Lower leg skin (tissue), 4 donors: ENCODE results near the gene RBMX2. TPM values are rescaled to one million over a fixed set of nuclear protein-coding genes. Genes with fewer than 3 reads are reported as not detected.

Experiments
- DNase-seq, 2 donors: peaks; one replicate each; pipeline ENCODE4 v3.0.0-alpha.2; 2019; ENCODE audit warnings: low spot score in 2 of 2
- H3K4me3 ChIP-seq: fragments of 200-600 bp; sonication (generic); 2 replicates; pipeline ENCODE4 v1.5.1; 2017; ENCODE audit warnings: mild to moderate bottlenecking, low read depth; ENCODE audit not compliant: poor library complexity, severe bottlenecking
- POLR2A ChIP-seq, 2 donors: fragments of 450-650 bp; IDR thresholded peaks; one replicate each; pipeline ENCODE4 v1.6.1; 2016 to 2017; ENCODE audit warnings: antibody characterized with exemption in 2 of 2, mild to moderate bottlenecking in 1 of 2, moderate library complexity in 1 of 2
- WGBS, 2 donors: methylation state at CpG; one replicate each; pipeline ENCODE4 v1.1.5; 2018; 5-methylcytosine and 5-hydroxymethylcytosine counted together
- intact Hi-C: fragments of 100-400 bp; cut with DNase I; formaldehyde crosslinking; loops from one replicate; pipeline ENCODE4 v1.15.0; 2023; ENCODE audit warnings: low total_unique reads
- total RNA-seq, 4 donors: library from RNA; depleted of rRNA; stranded (reverse); fragments of >200 nt; gene quantifications; one replicate each; pipeline ENCODE4 v1.1.0, GENCODE V29; 2016
- TF ChIP-seq, protein P1 (sequence below), 3 donors: fragments of 450-650 bp; IDR thresholded peaks; one replicate each; pipeline ENCODE4 v1.5.1; 2016; ENCODE audit warnings: antibody characterized with exemption in 3 of 3, mild to moderate bottlenecking in 3 of 3, moderate library complexity in 2 of 3

RBMX2 gene
- total RNA-seq, 4 donors from 2014 or later = 14.4 to 21.8 (median 20.1) TPM

DNA sequence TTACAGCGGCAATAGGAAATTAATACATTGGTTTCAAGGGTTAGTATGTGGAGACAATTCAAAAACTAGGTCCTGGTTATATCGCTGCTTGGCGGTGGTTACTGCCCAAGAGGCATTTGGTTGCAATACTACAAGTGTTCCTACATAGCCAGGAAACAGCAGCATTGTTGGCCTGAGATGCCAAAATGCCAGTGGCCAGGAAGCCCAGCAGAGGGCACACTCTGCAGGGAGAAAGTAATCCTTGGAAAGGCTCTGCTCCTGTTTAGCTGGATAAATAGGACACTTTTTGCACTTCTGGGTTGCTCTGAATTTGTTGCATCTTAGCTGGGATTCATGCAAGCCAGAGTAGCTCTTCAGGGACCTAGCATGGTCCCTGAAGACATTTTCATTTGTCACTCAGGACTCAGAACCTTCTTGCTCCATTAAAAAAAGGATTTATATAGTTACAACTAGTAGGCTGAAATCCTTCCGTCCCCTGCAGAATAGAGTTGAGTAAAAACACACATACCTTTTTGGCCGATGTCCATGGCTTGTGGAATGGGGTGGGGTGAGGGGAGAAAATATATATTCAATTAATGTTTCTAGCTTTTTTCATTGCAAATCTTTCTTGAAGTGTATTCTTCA, 8.2 kb upstream of the RBMX2 start:
- H3K4me3 ChIP-seq = no peak overlapping the region
- intact Hi-C loops = loop anchor here (10.0 kb wide), 1 partner anchor 521 kb away; no protein-coding TSS in a partner anchor
- no peak for TF ChIP-seq POLR2A (IDR thresholded peaks at IDR 0.05)
- TF ChIP-seq, protein P1, sequence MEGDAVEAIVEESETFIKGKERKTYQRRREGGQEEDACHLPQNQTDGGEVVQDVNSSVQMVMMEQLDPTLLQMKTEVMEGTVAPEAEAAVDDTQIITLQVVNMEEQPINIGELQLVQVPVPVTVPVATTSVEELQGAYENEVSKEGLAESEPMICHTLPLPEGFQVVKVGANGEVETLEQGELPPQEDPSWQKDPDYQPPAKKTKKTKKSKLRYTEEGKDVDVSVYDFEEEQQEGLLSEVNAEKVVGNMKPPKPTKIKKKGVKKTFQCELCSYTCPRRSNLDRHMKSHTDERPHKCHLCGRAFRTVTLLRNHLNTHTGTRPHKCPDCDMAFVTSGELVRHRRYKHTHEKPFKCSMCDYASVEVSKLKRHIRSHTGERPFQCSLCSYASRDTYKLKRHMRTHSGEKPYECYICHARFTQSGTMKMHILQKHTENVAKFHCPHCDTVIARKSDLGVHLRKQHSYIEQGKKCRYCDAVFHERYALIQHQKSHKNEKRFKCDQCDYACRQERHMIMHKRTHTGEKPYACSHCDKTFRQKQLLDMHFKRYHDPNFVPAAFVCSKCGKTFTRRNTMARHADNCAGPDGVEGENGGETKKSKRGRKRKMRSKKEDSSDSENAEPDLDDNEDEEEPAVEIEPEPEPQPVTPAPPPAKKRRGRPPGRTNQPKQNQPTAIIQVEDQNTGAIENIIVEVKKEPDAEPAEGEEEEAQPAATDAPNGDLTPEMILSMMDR (IDR thresholded peaks at IDR 0.05) = no peak
- 20 to 34% methylated on average over 5 of the region's 5 CpGs for WGBS, 2 donors
- DNase-seq = no peak

DNA sequence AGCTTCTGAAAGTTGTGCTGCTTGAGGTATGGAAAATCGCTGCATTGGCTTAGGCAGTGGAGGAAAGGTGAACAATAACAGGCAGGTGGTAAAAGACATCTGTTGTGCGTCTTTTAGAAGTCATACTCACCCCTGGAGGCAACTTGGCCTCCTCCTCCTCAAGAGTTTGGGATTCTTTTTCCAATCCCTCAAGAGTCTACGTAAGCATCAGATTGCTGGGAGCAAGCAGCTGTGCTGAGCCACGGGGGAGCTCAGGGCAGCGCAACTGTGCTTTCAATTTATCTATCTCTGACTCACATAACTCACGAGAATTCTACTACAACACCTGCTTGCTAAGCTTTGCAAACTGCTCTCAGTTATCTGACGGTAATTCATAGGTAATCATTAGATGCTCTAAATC, 6.4 kb upstream of the RBMX2 start:
- DNase-seq = no peak
- 44 to 45% methylated on average over 7 of the region's 7 CpGs for WGBS, 2 donors
- no peak overlapping the region for H3K4me3 ChIP-seq
- TF ChIP-seq POLR2A (IDR thresholded peaks at IDR 0.05) = no peak
- TF ChIP-seq, protein P1 (IDR thresholded peaks at IDR 0.05) = no peak
- intact Hi-C loops = loop anchor here (10.0 kb wide), 1 partner anchor 519 kb away; no protein-coding TSS in a partner anchor

DNA sequence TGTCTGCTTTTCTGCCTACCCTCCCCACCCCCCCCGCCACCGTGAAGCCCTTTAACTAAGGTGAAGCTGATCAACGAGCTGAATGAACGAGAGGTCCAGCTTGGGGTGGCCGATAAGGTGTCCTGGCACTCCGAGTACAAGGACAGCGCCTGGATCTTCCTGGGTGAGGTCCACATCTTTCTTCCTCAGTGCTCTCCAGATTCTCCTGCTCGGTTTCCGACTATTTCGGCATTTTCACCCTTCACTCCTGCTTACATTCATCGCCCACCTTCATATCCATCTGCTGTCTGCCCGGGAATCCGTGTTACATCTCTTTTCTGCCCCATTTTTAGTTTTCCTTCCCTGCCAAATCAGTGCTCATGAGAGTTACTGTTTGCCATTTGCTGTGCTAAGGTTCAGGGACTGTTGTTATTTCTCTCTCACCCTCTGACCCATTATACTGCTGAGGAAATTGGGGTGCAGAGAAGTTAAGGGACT, 459 bp downstream of the RBMX2 start:
- peak overlapping the region; percentile 38 for H3K4me3 ChIP-seq
- no peak for TF ChIP-seq POLR2A (IDR thresholded peaks at IDR 0.05)
- TF ChIP-seq, protein P1 (IDR thresholded peaks at IDR 0.05) = no peak
- no peak for DNase-seq
- 0 to 28% methylated on average over 12 to 13 of the region's 13 CpGs for WGBS, 2 donors
- intact Hi-C loops = no loop called here

DNA sequence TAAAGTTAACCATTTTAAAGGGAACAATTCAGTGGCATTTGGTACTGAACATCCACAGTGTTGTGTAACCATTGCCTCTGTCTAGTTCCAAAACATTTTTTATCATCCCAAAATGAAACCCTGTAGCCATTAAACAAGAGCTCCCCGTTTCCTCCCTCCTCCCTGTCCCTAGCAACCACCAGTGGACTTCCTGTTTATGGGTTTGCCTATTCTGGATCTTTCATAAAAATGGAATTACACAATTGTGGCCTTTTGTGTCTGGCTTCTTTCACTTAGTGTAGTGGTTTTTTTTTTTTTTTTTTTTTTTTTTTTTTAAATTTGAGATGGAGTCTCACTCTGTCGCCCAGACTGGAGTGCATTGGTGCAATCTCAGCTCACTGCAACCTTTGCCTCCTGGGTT, 11.6 kb downstream of the RBMX2 start:
- TF ChIP-seq POLR2A (IDR thresholded peaks at IDR 0.05) = no peak
- TF ChIP-seq, protein P1 (IDR thresholded peaks at IDR 0.05) = no peak
- DNase-seq = no peak
- intact Hi-C loops = no loop called here
- WGBS, 2 donors = 54 to 68% methylated on average over 1 to 2 of the region's 2 CpGs
- H3K4me3 ChIP-seq = no peak overlapping the region

DNA sequence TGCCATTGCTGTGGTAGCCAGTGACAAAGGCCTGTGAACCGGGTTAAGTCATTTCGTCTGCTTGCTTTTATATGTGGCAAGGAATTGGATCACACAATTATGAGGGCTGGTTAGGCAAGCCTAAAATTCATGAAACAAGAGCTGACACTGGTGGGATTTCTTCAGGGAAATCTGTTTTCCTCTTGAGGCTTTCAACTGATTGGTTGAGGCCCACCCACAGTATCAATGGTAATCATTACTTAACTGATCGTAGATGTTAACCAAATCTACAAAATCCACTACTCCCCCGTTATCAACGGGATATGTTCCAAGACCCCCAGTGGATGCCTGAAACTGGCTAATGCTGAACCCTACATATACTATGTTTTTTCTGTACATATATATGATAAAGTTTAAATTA, 13.0 kb downstream of the RBMX2 start:
- TF ChIP-seq, protein P1 (IDR thresholded peaks at IDR 0.05) = no peak
- no peak for TF ChIP-seq POLR2A (IDR thresholded peaks at IDR 0.05)
- no peak overlapping the region for H3K4me3 ChIP-seq
- no peak for DNase-seq
- WGBS, 2 donors = 93% methylated on average over 5 of the region's 5 CpGs
- intact Hi-C loops = no loop called here

DNA sequence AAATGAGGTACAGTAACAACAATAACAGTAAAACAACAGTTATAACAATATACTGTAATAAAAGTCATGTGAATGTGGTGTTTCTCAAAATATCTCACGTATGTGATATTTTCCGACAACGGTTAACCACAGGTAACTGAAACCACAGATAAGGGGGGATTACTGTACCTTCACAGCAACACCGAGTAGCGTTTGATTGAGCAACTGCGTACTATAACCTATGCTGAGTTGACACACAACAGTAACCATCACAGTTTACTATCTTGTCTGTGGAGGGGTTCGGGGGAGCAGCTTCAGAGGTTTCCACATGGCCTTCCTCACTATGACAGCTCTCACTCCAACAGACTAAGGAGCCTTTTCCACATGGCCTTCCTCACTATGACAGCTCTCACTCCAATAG, 13.4 kb downstream of the RBMX2 start:
- H3K4me3 ChIP-seq = no peak overlapping the region
- WGBS, 2 donors = 92 to 95% methylated on average over 7 of the region's 7 CpGs
- TF ChIP-seq POLR2A (IDR thresholded peaks at IDR 0.05) = no peak
- TF ChIP-seq, protein P1 (IDR thresholded peaks at IDR 0.05) = no peak
- no peak for DNase-seq
- intact Hi-C loops = no loop called here
